Smooth muscle cell (in vitro differentiated cells): ENCODE data around the gene HSD11B1L. TPM values are rescaled to one million over a fixed set of nuclear protein-coding genes. Genes with fewer than 3 reads are reported as not detected.

Experiments
- DNase-seq: peaks from one replicate; lab custom pipeline; 2025; ENCODE audit not compliant: unreplicated experiment; lab: John Stamatoyannopoulos, UW
- H2AFZ ChIP-seq: fragments of 200-600 bp; sonication (generic); 2 replicates; pipeline ENCODE4 v1.6.0; 2016; ENCODE audit warnings: antibody characterized with exemption, low read depth, mild to moderate bottlenecking
- H3F3A ChIP-seq: fragments of 200-600 bp; sonication (generic); 2 replicates; pipeline ENCODE4 v1.6.0; 2017; ENCODE audit warnings: antibody characterized with exemption, low read depth
- H3K27ac ChIP-seq: fragments of 200-600 bp; sonication (generic); 2 replicates; pipeline ENCODE4 v1.5.1; 2016; ENCODE audit warnings: low read depth, mild to moderate bottlenecking
- H3K27me3 ChIP-seq: fragments of 200-600 bp; sonication (generic); 2 replicates; pipeline ENCODE4 v1.6.1; 2016; ENCODE audit warnings: low read depth, mild to moderate bottlenecking
- H3K36me3 ChIP-seq: fragments of 200-600 bp; sonication (generic); 2 replicates; pipeline ENCODE4 v1.5.1; 2016; ENCODE audit warnings: low read depth
- H3K4me1 ChIP-seq: fragments of 200-600 bp; sonication (generic); 2 replicates; pipeline ENCODE4 v1.5.1; 2016; ENCODE audit warnings: low read depth
- H3K4me2 ChIP-seq: fragments of 200-600 bp; sonication (generic); 2 replicates; pipeline ENCODE4 v1.6.0; 2016; ENCODE audit warnings: mild to moderate bottlenecking
- H3K4me3 ChIP-seq: fragments of 200-600 bp; sonication (generic); 2 replicates; pipeline ENCODE4 v1.5.1; 2016; ENCODE audit warnings: mild to moderate bottlenecking
- H3K79me2 ChIP-seq: fragments of 200-600 bp; sonication (generic); 2 replicates; pipeline ENCODE4 v1.6.0; 2016; ENCODE audit warnings: low read depth, mild to moderate bottlenecking
- H3K9ac ChIP-seq: fragments of 200-600 bp; sonication (generic); 2 replicates; pipeline ENCODE4 v1.6.0; 2016; ENCODE audit warnings: low read depth
- H3K9me3 ChIP-seq: fragments of 200-600 bp; sonication (generic); replicated peaks from 2 replicates; pipeline ENCODE4 v1.5.1; 2016; ENCODE audit warnings: low read depth
- H4K20me1 ChIP-seq: fragments of 200-600 bp; sonication (generic); 2 replicates; pipeline ENCODE4 v1.6.0; 2016; ENCODE audit warnings: low read depth
- WGBS: methylation state at CpG from one replicate; pipeline ENCODE4 v1.1.7; 2016; ENCODE audit warnings: low lambda C conversion rate; 5-methylcytosine and 5-hydroxymethylcytosine counted together
- polyA plus RNA-seq: library from polyadenylated mRNA; unstranded; fragments of >200 nt; fragmentation: Nextera tagmentation; extraction: Ambion mirVana; gene quantifications from 2 replicates; pipeline ENCODE4 v1.2.1, GENCODE V29; 2016
- total RNA-seq: library from RNA; depleted of rRNA; stranded (reverse); fragments of >200 nt; gene quantifications from 2 replicates; pipeline ENCODE4 v1.2.3, GENCODE V29; 2014
- TF ChIP-seq, protein P1 (sequence below): fragments of 200-600 bp; sonication (generic); IDR thresholded peaks from 2 replicates; pipeline ENCODE4 v1.5.1; 2017; ENCODE audit warnings: borderline replicate concordance, mild to moderate bottlenecking, antibody characterized with exemption; ENCODE audit not compliant: insufficient read depth, poor library complexity, severe bottlenecking

HSD11B1L gene
- total and polyA plus RNA-seq, 2 experiments from 2014 or later = 28.0 to 28.4 TPM

DNA sequence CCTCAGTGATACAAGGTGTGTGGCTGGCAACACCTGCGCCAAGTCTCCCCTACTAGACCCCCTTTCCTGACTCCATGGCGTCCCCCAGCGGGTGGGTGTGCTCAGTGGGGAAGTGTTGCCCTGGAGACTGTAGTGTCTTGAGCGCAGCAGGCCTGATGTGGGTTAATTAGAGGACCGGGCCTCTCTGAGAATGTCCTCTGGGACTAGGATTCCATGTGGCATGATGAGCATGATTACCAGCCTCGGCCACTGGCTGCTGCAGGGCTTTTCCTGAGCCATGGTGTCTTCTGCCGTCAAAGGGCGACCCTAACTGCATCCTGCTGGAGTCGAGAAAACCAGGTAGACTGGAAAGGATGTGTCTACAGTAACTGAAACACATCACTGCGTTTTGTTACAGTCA is 28.6 kb upstream of the HSD11B1L start:
- Histone ChIP-seq H3K79me2 (peaks cover 4% of the 10 kb centered on the region), H4K20me1 (peaks cover 14% of the 10 kb centered on the region), H3K4me3 (no peak overlapping the region), H3K4me2 (no peak overlapping the region), H3K36me3 (peaks cover 2% of the 10 kb centered on the region), H3K4me1 (no peaks in the 10 kb centered on the region), H3K27me3 (no peaks in the 10 kb centered on the region), H2AFZ (no peak overlapping the region), H3K9ac (no peak overlapping the region), H3K9me3 (no peaks in the 10 kb centered on the region), H3K27ac (no peak overlapping the region), H3F3A (no peaks in the 10 kb centered on the region)
- TF ChIP-seq, protein P1, sequence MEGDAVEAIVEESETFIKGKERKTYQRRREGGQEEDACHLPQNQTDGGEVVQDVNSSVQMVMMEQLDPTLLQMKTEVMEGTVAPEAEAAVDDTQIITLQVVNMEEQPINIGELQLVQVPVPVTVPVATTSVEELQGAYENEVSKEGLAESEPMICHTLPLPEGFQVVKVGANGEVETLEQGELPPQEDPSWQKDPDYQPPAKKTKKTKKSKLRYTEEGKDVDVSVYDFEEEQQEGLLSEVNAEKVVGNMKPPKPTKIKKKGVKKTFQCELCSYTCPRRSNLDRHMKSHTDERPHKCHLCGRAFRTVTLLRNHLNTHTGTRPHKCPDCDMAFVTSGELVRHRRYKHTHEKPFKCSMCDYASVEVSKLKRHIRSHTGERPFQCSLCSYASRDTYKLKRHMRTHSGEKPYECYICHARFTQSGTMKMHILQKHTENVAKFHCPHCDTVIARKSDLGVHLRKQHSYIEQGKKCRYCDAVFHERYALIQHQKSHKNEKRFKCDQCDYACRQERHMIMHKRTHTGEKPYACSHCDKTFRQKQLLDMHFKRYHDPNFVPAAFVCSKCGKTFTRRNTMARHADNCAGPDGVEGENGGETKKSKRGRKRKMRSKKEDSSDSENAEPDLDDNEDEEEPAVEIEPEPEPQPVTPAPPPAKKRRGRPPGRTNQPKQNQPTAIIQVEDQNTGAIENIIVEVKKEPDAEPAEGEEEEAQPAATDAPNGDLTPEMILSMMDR = no peak
- DNase-seq = no peak
- WGBS = 96% methylated on average over 10 of the region's 10 CpGs

DNA sequence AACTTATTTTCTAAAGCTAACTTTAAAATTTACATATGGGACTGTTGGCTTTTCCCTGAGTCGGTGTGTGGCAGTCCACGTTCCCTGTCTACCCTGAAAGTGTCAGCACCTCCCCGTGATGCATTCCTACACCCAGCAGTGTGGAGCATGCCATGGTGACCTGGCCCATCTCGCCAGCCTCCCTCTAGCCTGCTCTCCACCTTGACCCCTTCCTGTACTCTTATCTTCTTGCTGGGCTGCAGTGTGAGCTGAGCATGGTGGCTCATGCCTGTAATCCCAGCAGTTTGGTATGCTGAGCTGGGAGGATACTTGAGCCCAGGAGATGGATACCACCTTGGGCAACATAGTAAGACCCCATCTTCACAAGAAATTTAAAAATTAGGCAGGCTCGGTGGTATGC is 25.9 kb upstream of the HSD11B1L start:
- Histone ChIP-seq H3K4me1 (no peaks in the 10 kb centered on the region), H3K27ac (no peak overlapping the region), H3K36me3 (peaks cover 2% of the 10 kb centered on the region), H3K9me3 (no peaks in the 10 kb centered on the region), H3K27me3 (no peaks in the 10 kb centered on the region), H4K20me1 (peaks cover 4% of the 10 kb centered on the region), H2AFZ (no peak overlapping the region), H3K4me3 (no peak overlapping the region), H3K9ac (no peak overlapping the region), H3K4me2 (no peak overlapping the region), H3K79me2 (peaks cover 4% of the 10 kb centered on the region), H3F3A (no peaks in the 10 kb centered on the region)
- no peak for DNase-seq
- TF ChIP-seq, protein P1 = no peak
- WGBS = 99% methylated on average over 5 of the region's 5 CpGs

DNA sequence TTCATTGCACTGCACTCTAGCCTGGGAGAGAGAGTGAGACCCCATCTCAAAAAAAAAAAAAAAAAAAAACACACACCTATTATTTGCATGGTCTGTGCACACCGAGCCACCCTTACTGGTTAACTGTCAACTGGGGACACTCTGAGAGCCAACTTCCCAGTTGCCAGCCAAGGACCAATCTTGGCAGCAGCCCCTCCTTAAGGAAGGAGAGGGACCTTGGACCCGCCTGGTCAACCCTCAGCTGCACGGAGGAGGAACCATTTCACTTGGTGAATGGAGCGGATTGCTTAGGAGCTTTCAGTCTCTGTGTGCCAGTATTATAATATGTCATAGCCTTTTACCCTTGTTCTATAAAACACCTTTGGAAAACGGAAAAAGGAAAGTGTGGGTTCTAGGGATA is 25.4 kb upstream of the HSD11B1L start:
- peaks cover 2% of the 10 kb centered on the region for H3K36me3 ChIP-seq

DNA sequence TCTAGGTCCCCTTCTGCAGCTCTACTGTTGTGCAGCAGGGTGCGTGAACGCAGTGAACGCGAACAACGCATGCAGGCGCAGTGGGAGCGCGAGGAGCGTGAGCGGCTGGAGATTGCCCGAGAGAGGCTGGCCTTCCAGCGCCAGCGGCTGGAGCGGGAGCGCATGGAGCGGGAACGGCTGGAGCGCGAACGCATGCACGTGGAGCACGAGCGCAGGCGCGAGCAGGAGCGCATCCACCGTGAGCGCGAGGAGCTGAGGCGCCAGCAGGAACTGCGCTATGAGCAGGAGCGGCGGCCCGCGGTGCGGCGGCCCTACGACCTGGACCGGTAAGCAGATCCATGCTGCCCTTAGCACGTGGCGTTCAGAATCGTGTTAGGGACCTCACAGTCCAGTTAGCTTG is 19.3 kb upstream of the HSD11B1L start:
- H3K36me3 ChIP-seq = peaks cover 9% of the 10 kb centered on the region
- peaks cover 7% of the 10 kb centered on the region for H4K20me1 ChIP-seq
- H3K4me3 ChIP-seq = no peak overlapping the region
- H3K4me1 ChIP-seq = no peaks in the 10 kb centered on the region
- no peaks in the 10 kb centered on the region for H3F3A ChIP-seq
- over 99% methylated on average over 42 of the region's 42 CpGs for WGBS
- no peak overlapping the region for H2AFZ ChIP-seq
- H3K4me2 ChIP-seq = no peak overlapping the region
- no peak for DNase-seq
- H3K27me3 ChIP-seq = no peaks in the 10 kb centered on the region
- H3K9me3 ChIP-seq = no peaks in the 10 kb centered on the region
- TF ChIP-seq, protein P1 = no peak
- H3K79me2 ChIP-seq = no peaks in the 10 kb centered on the region
- H3K9ac ChIP-seq = no peak overlapping the region
- no peak overlapping the region for H3K27ac ChIP-seq

More for the DNA sequence above, 25.4 kb upstream of the HSD11B1L start:
- H3K9ac ChIP-seq = no peak overlapping the region
- no peaks in the 10 kb centered on the region for H3F3A ChIP-seq
- H3K79me2 ChIP-seq = peaks cover 4% of the 10 kb centered on the region
- H3K27ac ChIP-seq = no peak overlapping the region
- H3K27me3 ChIP-seq = no peaks in the 10 kb centered on the region
- no peak overlapping the region for H2AFZ ChIP-seq
- H3K9me3 ChIP-seq = no peaks in the 10 kb centered on the region
- H3K4me3 ChIP-seq = no peak overlapping the region
- peaks cover 4% of the 10 kb centered on the region for H4K20me1 ChIP-seq
- no peak overlapping the region for H3K4me2 ChIP-seq
- no peaks in the 10 kb centered on the region for H3K4me1 ChIP-seq
- TF ChIP-seq, protein P1 = no peak
- 94% methylated on average over 5 of the region's 5 CpGs for WGBS
- DNase-seq = no peak
